Measurements from ENCODE around the gene AP1G2. TPM values are rescaled to one million over a fixed set of nuclear protein-coding genes. Genes with fewer than 3 reads are reported as not detected.
A peak's percentile ranks its signal among the peaks of the same experiment; 100 is the strongest.

Gene AP1G2
- total and polyA plus RNA-seq, 2 of the 13 experiments (the other 11 are each of a cell fraction or from before 2014, with no cell fraction given): 96.9 to 611 TPM

- Histone ChIP-seq H3K27ac (ENCODE audit: extremely low read length, insufficient read depth, low read length) (no peak overlapping the region), H3K4me2 (ENCODE audit: low read depth, low read length) (no peak overlapping the region), H3K9ac (ENCODE audit: insufficient read depth, low read depth, low read length) (no peak overlapping the region), H3K4me1 (ENCODE audit: insufficient read depth, low read length) (peaks cover 7% of the 10 kb centered on the region), H3K36me3 (replicated peaks in 1 of 2; ENCODE audit: control insufficient read depth in 1 of 2, insufficient read depth in 2 of 2, low read length in 2 of 2) (no peaks in the 10 kb centered on the region), H3K4me3 (replicated peaks in 1 of 3; ENCODE audit: insufficient read depth in 1 of 3, low read depth in 2 of 3, low read length in 3 of 3) (no peak overlapping the region), H3K27me3 (ENCODE audit: control insufficient read depth in 1 of 2, insufficient read depth in 2 of 2, low read length in 2 of 2) (no peaks in the 10 kb centered on the region), H3K79me2 (ENCODE audit: insufficient read depth, low read length) (no peaks in the 10 kb centered on the region), H2AFZ (ENCODE audit: low read length) (no peak overlapping the region), H4K20me1 (ENCODE audit: insufficient read depth, low read length) (no peaks in the 10 kb centered on the region), H3K9me3 (ENCODE audit: low read length) (no peaks in the 10 kb centered on the region)
- ChIA-PET POLR2A (interaction anchor here (3.5 kb wide), 1 partner anchor 16 kb away, joined by 17 read pairs; the partner anchor contains the start of gene THTPA), CTCF (ENCODE audit: low intra/inter-chr PET ratio, low total read pairs) (interaction anchor here (0.6 to 3.0 kb wide), 8 partner anchors 11 to 354 kb away, joined by 3 to 58 read pairs (median 4); no protein-coding TSS in a partner anchor)
- intact Hi-C loops (cut with micrococcal nuclease; ENCODE audit: unreplicated experiment) (loop anchor here (1.0 to 2.0 kb wide), 3 partner anchors 47 to 61 kb away; no protein-coding TSS in a partner anchor), in situ Hi-C loops (cut with HindIII; ENCODE audit: extremely low pct_ligation_motif_present, low pct_unique_long_range_greater_than_20kb) (no loop called here)
- WGBS (ENCODE audit: low lambda C conversion rate): 42% methylated on average over 10 of the region's 10 CpGs
- peak; percentile 86 for DNase-seq (ENCODE audit: low spot score)
- BruUV-seq (replicated peaks): no TSS peak
- peak; percentile 85 for ATAC-seq
- peak; percentile 95 for FAIRE-seq
- TF ChIP-seq ZNF710 (CRISPR knock-in tag; IDR thresholded peaks at IDR 0.05; ENCODE audit: borderline replicate concordance) (no peak), FIP1L1 (IDR thresholded peaks at IDR 0.05; ENCODE audit: borderline replicate concordance, insufficient read depth, low read depth, low read length) (no peak), TOE1 (CRISPR knock-in tag; IDR thresholded peaks at IDR 0.05) (no peak), CAMTA2 (CRISPR knock-in tag; IDR thresholded peaks at IDR 0.05; ENCODE audit: borderline replicate concordance) (no peak), ZNF772 (CRISPR knock-in tag; IDR thresholded peaks at IDR 0.05) (no peak), MTA3 (CRISPR knock-in tag; IDR thresholded peaks at IDR 0.05) (peak; percentile 84; the same call in 1 of the 2 replicates), ZMYM2 (CRISPR knock-in tag; IDR thresholded peaks at IDR 0.05) (no peak), HDAC6 (IDR thresholded peaks at IDR 0.05; ENCODE audit: low read depth, low read length) (no peak), DRAP1 (CRISPR knock-in tag; IDR thresholded peaks at IDR 0.05) (no peak), ZBTB4 (CRISPR knock-in tag; IDR thresholded peaks at IDR 0.05; ENCODE audit: borderline replicate concordance) (0 out of 2 replicates have a peak, but pooled peaks have one; percentile 54), STAG1 (CRISPR knock-in tag; IDR thresholded peaks at IDR 0.05) (peak; percentile 77), ZGPAT (CRISPR knock-in tag; IDR thresholded peaks at IDR 0.05) (0 out of 2 replicates have a peak, but pooled peaks have one; percentile 23), HNF1B (CRISPR knock-in tag; IDR thresholded peaks at IDR 0.05) (peak; percentile 71)
Observed at GRCh38 chr14:23539248-23540140, 28.1 kb downstream of the AP1G2 start.
